22Rv1 (cell line): Measurements from ENCODE around the gene CHD9.

Experiments used
- H3K27ac ChIP-seq: fragments of 450-650 bp; 2 replicates; pipeline ENCODE4 v1.5.1; 2017
- CTCF ChIP-seq: fragments of 450-650 bp; IDR thresholded peaks from 2 replicates; pipeline ENCODE4 v1.5.1; 2017; ENCODE audit warnings: mild to moderate bottlenecking
- ZFX ChIP-seq: fragments of 450-650 bp; IDR thresholded peaks from 2 replicates; pipeline ENCODE4 v1.6.1; 2017; ENCODE audit warnings: antibody characterized with exemption, borderline replicate concordance

CHD9 gene

GRCh38 chr16:53087101-53087500 is 32.3 kb downstream of the CHD9 start:
- H3K27ac ChIP-seq = no peak overlapping the region
- TF ChIP-seq ZFX (no peak), CTCF (no peak)

DNA sequence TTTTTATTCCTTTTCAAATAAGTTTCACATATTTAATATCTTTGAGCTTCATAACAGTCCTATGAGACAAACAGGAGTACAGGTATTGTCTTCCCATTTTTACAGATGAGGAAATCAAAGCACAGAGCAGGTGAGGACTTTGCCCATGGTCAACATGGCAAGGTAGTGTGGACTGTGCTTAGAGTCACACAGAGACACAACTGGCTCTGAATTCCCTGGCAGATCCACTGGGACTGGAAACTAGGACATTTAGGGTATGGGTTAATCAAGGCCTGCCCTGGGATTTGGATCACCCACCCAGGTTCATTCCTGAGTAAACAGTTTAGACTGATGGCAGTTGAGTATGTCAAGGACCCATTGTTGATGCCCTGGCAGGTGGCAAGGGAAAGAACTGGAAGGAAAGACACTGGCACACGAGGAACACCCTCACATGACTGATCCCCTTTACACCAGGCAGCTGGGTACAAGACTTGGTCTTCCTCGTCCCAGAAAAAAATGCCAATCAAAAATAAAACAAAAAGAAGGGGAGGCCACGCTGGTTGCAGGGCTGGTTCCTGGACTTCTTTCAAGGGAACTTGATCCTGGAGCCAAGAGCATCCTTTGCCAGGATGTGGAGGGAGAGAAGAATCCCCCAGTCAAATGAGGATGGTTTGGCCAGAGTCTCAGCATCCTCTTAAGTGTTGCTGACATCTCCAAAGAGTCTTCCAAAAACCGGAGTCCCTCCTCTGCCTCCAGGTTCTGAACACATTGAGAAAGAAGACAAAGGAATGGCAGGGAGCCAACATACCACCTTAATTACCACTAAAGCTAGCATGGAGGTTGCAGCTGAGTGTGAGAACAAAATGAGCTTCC is 34.9 kb downstream of the CHD9 start:
- H3K27ac ChIP-seq = no peak overlapping the region
- no peak for TF ChIP-seq ZFX
- TF ChIP-seq CTCF = no peak

- no peak overlapping the region for H3K27ac ChIP-seq
- TF ChIP-seq CTCF = no peak
- no peak for TF ChIP-seq ZFX
Measured at GRCh38 chr16:53090286-53090590, 35.4 kb downstream of the CHD9 start.

DNA sequence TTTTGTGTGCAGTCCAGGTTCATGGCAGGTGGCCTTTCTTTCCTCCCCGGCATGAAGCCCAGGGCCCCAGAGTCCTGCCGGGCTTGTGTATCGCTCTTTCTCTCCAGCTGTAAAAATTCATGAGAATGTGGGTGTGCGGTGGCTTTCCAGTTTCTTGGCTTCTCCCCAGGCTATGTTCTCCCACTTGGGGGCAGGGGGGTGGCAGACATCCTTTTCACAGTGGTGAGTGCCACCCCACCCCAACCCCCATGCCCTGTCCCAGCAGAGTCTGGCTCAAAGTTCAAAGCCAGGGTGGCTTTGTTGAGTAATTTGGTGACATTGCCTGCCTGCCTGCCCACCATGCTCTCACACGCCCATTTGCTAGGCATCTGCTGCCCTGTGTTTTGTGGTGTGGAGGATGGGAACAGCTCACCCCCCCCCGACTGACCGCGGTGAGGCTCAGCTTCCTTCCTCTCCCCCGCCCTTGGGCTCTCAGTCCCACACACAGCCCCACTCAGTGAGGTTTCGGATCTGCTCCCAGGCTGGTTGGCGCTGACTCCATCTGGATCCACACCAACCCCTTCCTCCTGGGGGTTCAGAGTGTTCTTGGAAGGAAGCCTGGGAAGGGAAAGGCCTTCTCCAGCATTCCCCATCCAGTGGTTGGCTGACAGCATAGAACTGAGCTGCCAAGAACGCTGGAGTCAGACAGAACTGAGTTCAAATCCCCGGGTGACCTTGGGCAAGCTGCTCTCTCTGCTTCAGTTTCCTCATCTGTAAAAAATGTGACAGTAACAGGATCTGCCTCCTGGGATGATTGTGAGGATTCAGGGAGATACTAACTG is 36.0 kb downstream of the CHD9 start:
- no peak for TF ChIP-seq ZFX
- TF ChIP-seq CTCF = no peak
- no peak overlapping the region for H3K27ac ChIP-seq

DNA sequence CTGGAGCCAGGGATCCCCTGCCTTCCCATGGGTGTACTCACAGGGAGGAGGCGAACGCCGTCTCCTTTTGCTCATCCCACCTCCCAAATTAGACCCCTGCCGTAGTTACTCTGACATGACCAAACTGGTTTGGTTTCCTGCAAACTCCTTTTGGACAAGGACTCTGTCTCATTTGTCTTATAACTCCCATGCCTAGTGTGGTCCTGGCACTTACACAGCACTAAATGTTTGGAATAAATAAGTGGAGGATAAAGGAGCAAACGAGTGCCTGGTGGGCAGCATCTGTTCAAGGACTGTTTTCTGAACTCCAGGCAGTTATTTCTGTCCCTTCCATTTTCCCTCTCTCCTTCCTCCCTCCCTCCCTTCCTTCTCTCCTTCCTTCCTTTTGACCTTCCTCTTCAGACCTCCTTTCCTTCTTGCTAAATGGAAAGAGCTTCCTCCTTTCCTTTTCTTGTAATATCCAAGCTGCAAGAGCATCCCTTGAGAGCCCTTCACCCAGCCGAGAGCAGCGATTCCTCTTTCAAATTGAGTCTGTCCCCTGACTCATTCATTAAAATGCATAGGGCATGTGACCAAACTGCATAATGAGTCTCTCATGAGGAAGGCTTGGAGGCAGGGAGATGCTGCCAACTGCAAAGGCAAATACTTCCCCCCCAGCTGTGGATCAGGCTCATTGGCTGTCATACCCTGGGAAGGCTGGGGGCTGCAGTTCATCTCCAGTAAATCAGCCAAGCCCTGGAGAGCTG is 36.8 kb downstream of the CHD9 start:
- TF ChIP-seq CTCF = no peak
- no peak for TF ChIP-seq ZFX

GRCh38 chr16:53092284-53092683 is 37.5 kb downstream of the CHD9 start:
- no peak overlapping the region for H3K27ac ChIP-seq
- TF ChIP-seq ZFX (no peak), CTCF (no peak)

More for the DNA sequence above, 36.8 kb downstream of the CHD9 start:
- no peak overlapping the region for H3K27ac ChIP-seq
